NCI-H526 treated with DMSO at 0.1 percent for 48 hours (cell line): ENCODE results near the gene ADCY4.

Experiments used
- DNase-seq: peaks from one replicate; lab custom pipeline; 2025; lab: John Stamatoyannopoulos, UW

Gene ADCY4

GRCh38 chr14:24315807-24316596 lies 18.9 kb downstream of the ADCY4 start:
- DNase-seq: no peak

GRCh38 chr14:24315243-24315806 lies 19.5 kb downstream of the ADCY4 start:
- DNase-seq: no peak

GRCh38 chr14:24314377-24315193 lies 20.3 kb downstream of the ADCY4 start:
- DNase-seq: no peak

DNA sequence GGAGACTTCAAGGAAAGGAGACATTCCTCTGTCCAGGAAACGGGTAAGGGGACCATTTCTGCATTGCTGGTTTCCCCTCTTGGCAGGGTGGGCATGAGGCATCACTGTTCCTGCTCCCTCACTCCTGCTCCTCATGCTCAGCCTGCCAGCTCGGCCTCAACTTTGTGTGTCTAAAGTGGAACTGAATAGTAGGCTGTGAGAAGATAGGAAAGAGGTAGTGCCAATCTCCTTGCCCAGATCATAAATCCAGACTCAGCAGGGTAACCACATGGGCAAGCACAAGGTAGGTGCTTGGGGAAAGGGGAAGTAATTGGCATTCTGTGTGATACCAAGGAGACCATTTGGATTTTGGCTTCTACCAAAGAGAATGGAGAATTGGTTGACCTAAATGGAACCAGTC lies 21.0 kb downstream of the ADCY4 start:
- DNase-seq: no peak

- DNase-seq: no peak
These were observed 21.9 kb downstream of the ADCY4 start for GRCh38 chr14:24312736-24313507.

DNA sequence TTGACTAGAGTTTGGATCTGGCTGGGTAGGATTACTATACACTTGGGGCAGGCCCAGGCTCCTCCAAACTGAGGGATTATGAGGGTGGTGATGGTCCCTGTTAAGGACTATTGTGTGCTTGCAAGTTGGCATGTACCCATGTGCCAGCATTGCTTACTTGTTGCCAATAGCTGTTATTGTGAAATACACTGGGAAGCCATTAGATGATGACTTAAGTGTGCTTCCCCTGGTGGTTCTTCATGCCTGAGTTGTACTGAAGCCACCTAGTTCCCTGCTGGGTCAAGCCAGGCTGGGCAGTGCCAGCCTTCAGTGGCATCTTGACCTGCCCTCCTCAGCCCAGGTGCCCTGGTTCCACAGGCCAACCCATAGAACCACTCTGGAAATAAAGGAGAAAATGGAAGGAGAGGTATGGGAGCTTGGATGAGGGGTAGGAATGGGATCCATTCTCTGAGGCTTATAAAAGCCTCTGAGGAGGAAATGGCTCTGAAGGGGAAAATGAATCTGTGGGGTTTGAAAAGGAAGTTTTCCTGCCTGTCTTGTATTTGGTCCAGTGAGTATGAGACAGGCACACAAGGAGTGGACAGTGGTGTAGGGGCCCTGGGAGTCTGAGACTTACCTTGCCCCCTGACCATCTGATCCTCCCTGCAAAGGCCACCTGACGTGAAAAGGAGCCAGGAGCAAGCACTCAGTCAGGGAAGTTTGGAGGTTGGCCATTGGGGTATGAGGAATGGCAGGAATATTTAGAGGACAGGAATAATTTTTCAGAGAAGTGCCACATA lies 22.8 kb downstream of the ADCY4 start:
- DNase-seq: no peak

DNA sequence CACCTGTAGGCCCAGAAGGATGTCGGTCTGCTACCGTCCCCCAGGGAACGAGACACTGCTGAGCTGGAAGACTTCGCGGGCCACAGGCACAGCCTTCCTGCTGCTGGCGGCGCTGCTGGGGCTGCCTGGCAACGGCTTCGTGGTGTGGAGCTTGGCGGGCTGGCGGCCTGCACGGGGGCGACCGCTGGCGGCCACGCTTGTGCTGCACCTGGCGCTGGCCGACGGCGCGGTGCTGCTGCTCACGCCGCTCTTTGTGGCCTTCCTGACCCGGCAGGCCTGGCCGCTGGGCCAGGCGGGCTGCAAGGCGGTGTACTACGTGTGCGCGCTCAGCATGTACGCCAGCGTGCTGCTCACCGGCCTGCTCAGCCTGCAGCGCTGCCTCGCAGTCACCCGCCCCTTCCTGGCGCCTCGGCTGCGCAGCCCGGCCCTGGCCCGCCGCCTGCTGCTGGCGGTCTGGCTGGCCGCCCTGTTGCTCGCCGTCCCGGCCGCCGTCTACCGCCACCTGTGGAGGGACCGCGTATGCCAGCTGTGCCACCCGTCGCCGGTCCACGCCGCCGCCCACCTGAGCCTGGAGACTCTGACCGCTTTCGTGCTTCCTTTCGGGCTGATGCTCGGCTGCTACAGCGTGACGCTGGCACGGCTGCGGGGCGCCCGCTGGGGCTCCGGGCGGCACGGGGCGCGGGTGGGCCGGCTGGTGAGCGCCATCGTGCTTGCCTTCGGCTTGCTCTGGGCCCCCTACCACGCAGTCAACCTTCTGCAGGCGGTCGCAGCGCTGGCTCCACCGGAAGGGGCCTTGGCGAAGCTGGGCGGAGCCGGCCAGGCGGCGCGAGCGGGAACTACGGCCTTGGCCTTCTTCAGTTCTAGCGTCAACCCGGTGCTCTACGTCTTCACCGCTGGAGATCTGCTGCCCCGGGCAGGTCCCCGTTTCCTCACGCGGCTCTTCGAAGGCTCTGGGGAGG lies 23.9 kb downstream of the ADCY4 start, which contains the start of gene LTB4R:
Gene LTB4R, plus strand, starts transcription at position 857 of the 959 bp plus-strand sequence. CDS start 4,150 bp downstream, outside the sequence.
- DNase-seq: no peak

DNA sequence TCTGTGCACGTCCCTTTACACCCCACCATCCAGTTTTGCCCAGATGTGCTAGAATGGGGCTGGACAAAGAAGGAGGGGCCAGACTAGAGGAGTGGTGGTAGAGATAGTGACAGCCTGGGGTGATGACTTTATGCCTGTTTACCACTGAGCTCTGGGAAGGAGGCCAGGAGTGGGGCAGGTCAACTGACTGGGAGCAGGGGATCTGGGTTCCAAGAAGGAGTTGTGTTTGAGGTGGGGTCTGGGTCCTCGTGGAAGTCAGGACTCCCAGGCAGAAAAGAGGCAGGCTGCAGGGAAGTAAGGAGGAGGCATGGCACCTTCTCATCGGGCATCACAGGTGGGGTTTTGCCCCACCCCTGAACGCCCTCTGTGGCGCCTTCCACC lies 24.6 kb downstream of the ADCY4 start:
- DNase-seq: no peak

DNA sequence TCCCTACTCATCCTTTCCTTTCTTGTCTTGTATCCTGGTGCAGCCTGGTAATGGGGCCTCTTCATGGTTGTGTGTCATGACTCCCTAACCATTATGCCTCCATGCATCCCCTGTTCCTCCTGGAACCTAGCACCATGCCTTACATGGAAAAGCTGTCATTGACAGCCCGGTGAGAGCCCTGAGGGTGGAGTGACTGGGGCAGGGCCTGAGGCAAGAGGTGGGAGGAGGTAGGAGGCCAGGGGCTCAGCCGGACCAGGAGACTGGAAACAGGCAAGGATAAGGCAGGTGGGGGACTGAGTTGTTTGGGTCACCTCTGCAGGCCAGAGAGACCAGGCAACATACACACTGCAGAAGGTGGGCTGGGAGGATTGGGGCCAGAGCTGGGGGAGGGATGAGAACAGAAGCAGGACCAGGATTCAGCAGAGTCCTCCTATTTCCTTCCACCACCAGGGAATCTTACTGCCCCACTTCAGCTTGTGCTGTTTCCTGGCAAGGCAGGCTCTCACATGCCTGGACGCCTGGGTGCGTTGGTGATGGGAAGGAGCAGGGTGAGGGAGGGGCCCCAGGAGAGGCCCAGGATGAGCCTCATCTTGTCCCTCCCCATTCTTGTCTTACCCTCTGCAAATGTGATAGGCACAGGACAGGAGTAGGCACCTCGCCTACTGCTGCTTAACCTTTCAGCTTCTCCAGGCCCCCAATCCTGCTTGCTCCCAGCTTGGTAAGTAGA lies 25.2 kb downstream of the ADCY4 start, which contains the start of gene LTB4R2:
Gene LTB4R2, plus strand, starts transcription at position 603 of the 727 bp plus-strand sequence. CDS start 525 bp downstream, outside the sequence.
- DNase-seq: no peak

DNA sequence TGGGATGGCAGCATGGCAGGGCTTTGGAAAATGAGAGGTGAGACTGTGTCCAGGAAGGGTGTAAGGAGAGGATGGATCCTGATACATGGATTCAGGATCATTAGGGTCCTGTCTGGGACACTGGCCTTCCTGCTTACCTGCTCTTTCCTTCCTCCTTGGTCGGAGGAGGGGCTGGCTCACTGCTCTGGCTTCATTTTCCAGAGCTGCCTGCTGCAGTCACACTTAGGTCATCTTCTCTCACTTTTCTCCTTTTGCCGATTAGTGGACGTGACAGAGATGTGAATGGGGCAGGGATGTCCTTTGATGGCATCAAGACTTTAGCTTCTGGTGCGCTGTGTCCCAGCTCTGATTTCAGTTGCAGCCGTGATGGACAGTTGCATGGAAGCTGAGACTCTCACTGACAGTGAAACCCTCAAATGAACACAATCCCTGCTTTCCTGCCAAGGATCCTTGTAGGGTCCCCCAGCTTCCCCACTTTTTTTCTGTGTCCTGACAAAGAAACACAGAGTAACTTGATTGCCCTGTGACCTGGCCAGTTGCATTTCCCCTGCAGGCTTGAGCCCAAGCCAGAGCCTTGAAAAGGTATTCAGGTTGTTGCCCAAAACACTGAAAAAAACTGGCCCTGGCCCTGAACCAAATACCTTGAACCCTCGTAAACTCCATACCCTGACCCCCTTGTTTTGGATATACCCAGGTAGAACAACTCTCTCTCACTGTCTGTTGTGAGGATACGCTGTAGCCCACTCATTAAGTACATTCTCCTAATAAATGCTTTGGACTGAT lies 26.3 kb downstream of the ADCY4 start:
- no peak for DNase-seq

DNA sequence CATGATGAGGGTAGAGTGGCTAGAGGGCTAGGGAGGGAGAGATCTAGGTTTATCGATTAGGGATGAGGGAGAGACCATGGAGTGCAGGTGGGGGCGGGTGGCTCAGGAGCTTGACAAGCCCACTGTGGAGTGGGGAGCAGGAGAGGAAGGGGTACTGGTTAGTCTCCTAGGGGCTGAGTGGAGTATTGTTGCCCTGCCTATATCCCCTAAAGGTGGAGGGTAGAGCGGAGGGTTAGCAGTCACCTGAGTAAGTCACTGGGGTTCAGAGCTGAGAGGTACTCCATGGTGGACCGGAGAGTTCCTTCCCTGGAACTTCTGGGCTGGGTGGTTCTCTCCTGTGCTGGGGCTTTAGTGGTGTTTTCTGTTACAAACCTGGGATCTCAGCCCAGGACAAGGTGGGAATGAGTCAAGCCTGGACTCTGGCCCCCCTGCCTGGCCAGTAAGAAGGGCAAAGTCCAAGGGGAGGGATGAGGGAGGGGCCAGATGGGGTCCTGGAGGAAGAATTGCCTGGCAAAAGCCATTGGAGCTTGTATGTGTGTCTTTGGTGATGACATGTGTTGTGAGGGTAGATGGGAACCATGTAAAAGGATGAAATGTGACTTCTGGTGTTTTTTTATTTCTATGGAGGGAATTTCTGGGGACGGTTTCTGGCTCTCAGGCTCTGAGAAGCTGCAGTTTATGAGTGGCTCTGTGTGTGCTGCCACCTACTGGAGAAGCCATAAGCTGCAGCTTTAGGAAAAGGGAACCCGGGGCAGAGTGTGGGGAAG lies 27.1 kb downstream of the ADCY4 start, which contains the start of gene CIDEB:
Gene CIDEB, minus strand, starts transcription at position 403 of the 767 bp plus-strand sequence. Its CDS starts 119 bp downstream, at position 284.
- DNase-seq: no peak

- no peak for DNase-seq
These were observed 27.7 kb downstream of the ADCY4 start for GRCh38 chr14:24307156-24307574.

DNA sequence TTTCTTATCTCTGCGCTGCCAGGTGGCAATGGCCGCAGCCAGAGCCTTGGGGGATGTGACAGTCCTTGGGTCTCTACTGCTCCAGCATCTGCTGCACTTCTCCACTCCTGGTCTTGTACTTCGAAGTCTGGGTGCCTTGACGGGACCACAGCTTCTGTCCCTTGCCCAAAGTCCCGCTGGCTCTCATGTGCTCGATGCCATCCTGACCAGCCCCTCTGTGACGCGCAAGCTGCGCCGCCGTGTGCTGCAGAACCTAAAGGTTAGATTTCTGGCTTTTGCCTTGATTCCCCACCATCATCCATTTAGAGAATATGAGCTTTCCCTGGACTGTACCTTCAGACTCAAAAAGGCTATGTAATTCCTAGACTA lies 30.9 kb downstream of the ADCY4 start:
- no peak for DNase-seq

DNA sequence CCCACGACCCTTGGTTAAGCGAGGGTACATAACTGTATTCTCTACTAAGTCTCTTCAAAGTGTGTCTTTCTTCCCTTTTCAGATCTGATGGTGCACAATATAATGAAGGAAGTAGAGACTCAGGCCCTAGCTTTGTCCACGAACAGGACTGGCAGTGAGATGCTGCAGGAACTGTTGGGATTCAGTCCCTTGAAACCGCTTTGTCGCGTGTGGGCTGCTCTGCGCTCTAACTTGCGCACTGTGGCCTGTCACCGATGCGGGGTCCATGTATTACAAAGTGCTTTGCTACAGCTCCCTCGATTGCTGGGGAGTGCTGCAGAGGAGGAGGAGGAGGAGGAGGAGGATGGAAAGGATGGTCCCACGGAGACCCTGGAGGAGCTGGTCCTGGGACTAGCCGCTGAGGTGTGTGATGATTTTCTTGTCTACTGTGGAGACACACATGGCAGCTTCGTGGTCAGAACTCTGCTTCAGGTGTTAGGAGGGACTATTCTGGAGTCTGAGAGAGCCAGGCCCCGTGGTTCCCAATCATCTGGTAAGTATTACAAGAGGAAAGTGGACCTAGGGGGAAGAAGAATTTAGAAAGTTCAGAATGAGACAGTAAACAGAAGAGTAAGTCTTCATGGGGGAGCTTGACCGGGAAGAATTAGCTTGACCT lies 34.4 kb downstream of the ADCY4 start:
- no peak for DNase-seq

GRCh38 chr14:24299255-24300191 lies 35.3 kb downstream of the ADCY4 start, which contains the start of the genes DHRS1 and NOP9:
DHRS1 (minus strand) TSS chr14:24299780; CDS start chr14:24299106, 674 bp downstream.
NOP9 (plus strand) TSS chr14:24299850; CDS start chr14:24299955, 105 bp downstream.
- DNase-seq: peak; percentile 52

DNA sequence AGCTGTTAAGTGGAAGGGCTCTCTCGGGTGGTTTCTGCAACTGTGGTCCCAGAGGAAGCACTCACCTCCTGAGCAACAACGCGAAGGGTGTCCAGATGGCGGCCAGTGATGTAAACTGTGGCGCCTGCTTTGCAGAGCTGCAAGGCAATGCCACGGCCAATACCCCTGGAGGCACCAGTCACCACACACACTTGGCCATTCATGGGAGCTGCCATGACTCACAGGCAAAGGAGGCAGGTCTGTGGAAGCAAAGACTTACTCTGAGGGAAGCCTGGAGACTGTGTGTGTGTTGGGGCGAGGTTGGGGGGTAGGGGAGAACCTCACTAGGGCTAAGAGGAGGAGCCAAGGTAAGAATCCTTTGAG lies 36.0 kb downstream of the ADCY4 start:
- DNase-seq: no peak
